Panc1 (cell line): ENCODE results near the gene CORO2A. TPM values are rescaled to one million over a fixed set of nuclear protein-coding genes. Genes with fewer than 3 reads are reported as not detected.

Experiments used
- ATAC-seq: fragments of 200-7000 bp; cut with Tn5 transposase; 2 replicates; pipeline ENCODE4 v1.9.1; 2020; ENCODE audit warnings: mild to moderate bottlenecking, moderate library complexity
- BruUV-seq: library from RNA; stranded (reverse); fragments of 400-500 nt; replicated peaks from 2 replicates; lab custom pipeline; 2021; lab: Mats Ljungman, UMichigan
- CTCF ChIA-PET: fragments of 300-600 bp; sonication (Branson Sonifier 250); formaldehyde crosslinking; loops from one replicate; lab custom pipeline; 2022; ENCODE audit warnings: antibody characterized with exemption; lab: Charles Lee
- POLR2A ChIA-PET: fragments of 300-600 bp; sonication (Branson Sonifier 250); formaldehyde crosslinking; loops from one replicate; lab custom pipeline; 2022; ENCODE audit warnings: antibody characterized with exemption; lab: Charles Lee
- DNase-seq: peaks from one replicate; pipeline ENCODE4 v3.0.0-alpha.2; 2010; ENCODE audit warnings: low read depth, low spot score
- H3K27ac ChIP-seq: 2 replicates; pipeline ENCODE4 v1.5.1; 2011; ENCODE audit warnings: mild to moderate bottlenecking, low read length, inconsistent platforms
- H3K27me3 ChIP-seq: fragments of 200-500 bp; sonication (Bioruptor generic); 2 replicates; pipeline ENCODE4 v1.6.0; 2014; ENCODE audit warnings: low read length, inconsistent platforms; ENCODE audit not compliant: control insufficient read depth, insufficient read depth
- H3K36me3 ChIP-seq: fragments of 200-500 bp; sonication (Bioruptor generic); 2 replicates; pipeline ENCODE4 v1.5.1; 2014; ENCODE audit warnings: inconsistent platforms, mild to moderate bottlenecking, low read length, moderate library complexity; ENCODE audit not compliant: control insufficient read depth, insufficient read depth
- H3K4me1 ChIP-seq: 2 replicates; pipeline ENCODE4 v1.5.1; 2011; ENCODE audit warnings: inconsistent platforms, mild to moderate bottlenecking, low read length, moderate library complexity; ENCODE audit not compliant: control insufficient read depth, insufficient read depth
- H3K4me3 ChIP-seq, 2 experiments: 2 replicates each; pipeline ENCODE4 v1.5.1; 2011 to 2012; ENCODE audit warnings: low read depth in 2 of 2, low read length in 2 of 2, mild to moderate bottlenecking in 2 of 2, inconsistent platforms in 1 of 2, moderate library complexity in 1 of 2
- H3K9me3 ChIP-seq: fragments of 200-500 bp; sonication (Bioruptor generic); 2 replicates; pipeline ENCODE4 v1.5.1; 2014; ENCODE audit warnings: low read depth, mild to moderate bottlenecking, inconsistent platforms, low read length, moderate library complexity; ENCODE audit not compliant: control insufficient read depth, insufficient read depth
- POLR2AphosphoS5 ChIP-seq: IDR thresholded peaks from 2 replicates; pipeline ENCODE4 v1.6.1; 2012; ENCODE audit warnings: mild to moderate bottlenecking, low read depth, low read length, moderate library complexity
- SIN3A ChIP-seq: IDR thresholded peaks from 2 replicates; pipeline ENCODE4 v1.6.1; 2012; ENCODE audit warnings: low read depth, mild to moderate bottlenecking, low read length, moderate library complexity, borderline replicate concordance; ENCODE audit not compliant: insufficient read depth
- TCF7L2 ChIP-seq: IDR thresholded peaks from 2 replicates; pipeline ENCODE4 v1.6.1; 2011; ENCODE audit warnings: mild to moderate bottlenecking, low read depth, low read length, inconsistent platforms
- in situ Hi-C: cut with HindIII; loops from 2 replicates; pipeline ENCODE4 v1.10.0; 2016; ENCODE audit warnings: low sequenced_read_pairs, low pct_unique_long_range_greater_than_20kb
- intact Hi-C: fragments of 100-400 bp; cut with micrococcal nuclease; formaldehyde crosslinking; loops from one replicate; pipeline ENCODE4 v1.10.0; 2022; ENCODE audit not compliant: unreplicated experiment
- total RNA-seq: library from RNA; stranded (reverse); gene quantifications from one replicate; pipeline ENCODE4 v1.2.1, GENCODE V29; 2021; ENCODE audit not compliant: unreplicated experiment
- TF ChIP-seq, protein P1 (sequence below): fragments of 450-650 bp; IDR thresholded peaks from 2 replicates; pipeline ENCODE4 v1.5.1; 2017; ENCODE audit warnings: mild to moderate bottlenecking
- TF ChIP-seq, protein P2 (sequence below), 2 experiments: IDR thresholded peaks; 2 replicates each; pipeline ENCODE4 v1.6.1; 2011 to 2012; ENCODE audit warnings: low read depth in 2 of 2, control low read depth in 1 of 2, low read length in 1 of 2, mild to moderate bottlenecking in 1 of 2, moderate library complexity in 1 of 2; ENCODE audit not compliant: insufficient read depth in 1 of 2

CORO2A gene
- total RNA-seq, 1 experiment from 2014 or later = 2.0 TPM

DNA sequence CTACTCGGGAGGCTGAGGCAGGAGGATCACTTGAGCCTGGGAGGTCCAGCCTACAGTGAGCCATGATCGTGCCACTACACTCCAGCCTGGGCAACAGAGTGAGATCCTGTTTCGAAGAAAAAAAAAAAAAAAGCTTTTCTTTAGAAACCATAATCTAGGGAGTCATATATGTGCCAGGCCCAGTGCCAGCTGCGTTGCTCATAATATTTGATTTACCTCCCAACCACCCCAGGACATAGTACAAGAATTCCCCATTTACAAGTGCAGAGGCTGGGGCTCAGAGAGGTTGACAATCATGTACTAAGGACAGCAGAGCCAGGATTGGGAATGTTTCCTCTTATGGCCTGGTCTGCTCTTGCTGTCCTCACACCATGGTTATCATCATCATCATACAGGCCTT, 48.4 kb downstream of the CORO2A start:
- in situ Hi-C loops (no loop called here), intact Hi-C loops (no loop called here)
- DNase-seq (no peak), ATAC-seq (no peak)
- POLR2A ChIA-PET = no interaction called here
- Histone ChIP-seq H3K27ac (no peak overlapping the region), H3K36me3 (no peaks in the 10 kb centered on the region), H3K4me3 (no peak overlapping the region), H3K4me1 (no peaks in the 10 kb centered on the region), H3K9me3 (no peaks in the 10 kb centered on the region), H3K27me3 (no peaks in the 10 kb centered on the region)
- CTCF ChIA-PET = no interaction called here
- TF ChIP-seq, protein P1, sequence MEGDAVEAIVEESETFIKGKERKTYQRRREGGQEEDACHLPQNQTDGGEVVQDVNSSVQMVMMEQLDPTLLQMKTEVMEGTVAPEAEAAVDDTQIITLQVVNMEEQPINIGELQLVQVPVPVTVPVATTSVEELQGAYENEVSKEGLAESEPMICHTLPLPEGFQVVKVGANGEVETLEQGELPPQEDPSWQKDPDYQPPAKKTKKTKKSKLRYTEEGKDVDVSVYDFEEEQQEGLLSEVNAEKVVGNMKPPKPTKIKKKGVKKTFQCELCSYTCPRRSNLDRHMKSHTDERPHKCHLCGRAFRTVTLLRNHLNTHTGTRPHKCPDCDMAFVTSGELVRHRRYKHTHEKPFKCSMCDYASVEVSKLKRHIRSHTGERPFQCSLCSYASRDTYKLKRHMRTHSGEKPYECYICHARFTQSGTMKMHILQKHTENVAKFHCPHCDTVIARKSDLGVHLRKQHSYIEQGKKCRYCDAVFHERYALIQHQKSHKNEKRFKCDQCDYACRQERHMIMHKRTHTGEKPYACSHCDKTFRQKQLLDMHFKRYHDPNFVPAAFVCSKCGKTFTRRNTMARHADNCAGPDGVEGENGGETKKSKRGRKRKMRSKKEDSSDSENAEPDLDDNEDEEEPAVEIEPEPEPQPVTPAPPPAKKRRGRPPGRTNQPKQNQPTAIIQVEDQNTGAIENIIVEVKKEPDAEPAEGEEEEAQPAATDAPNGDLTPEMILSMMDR = no peak
- TF ChIP-seq POLR2AphosphoS5 = no peak
- no TSS peak for BruUV-seq

DNA sequence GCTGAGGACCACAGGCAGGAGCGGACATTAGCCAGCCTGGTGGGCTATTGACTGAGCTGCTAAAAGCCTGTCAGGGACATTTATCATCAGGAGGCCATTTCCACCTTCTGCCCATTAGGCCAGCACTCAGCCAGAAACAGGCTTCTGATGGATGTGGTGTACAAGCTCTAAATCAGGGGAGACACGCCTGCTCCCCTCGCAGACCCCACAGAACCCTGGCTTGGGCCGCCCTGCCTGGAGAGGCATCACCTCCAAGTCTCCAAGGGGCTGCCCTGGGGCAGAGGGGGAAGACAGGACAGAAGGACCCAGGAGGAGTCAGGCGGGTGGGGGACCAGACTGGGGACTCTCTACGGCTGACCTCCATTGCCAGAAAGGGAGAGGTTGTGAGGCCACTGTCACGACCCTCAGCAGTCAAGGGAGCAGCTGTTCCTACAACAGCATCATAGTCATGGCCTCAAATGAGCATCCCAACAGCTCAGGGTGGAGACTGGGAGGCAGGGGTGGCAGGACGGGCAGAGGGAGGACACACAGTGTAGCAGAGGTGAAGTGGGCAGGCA, 49.4 kb downstream of the CORO2A start:
- H3K4me1 ChIP-seq = no peaks in the 10 kb centered on the region
- no peak for ATAC-seq
- in situ Hi-C loops (no loop called here), intact Hi-C loops (no loop called here)
- POLR2A ChIA-PET = no interaction called here
- no peaks in the 10 kb centered on the region for H3K27me3 ChIP-seq
- H3K27ac ChIP-seq = no peak overlapping the region
- TF ChIP-seq POLR2AphosphoS5 (no peak), TCF7L2 (no peak), SIN3A (no peak)
- TF ChIP-seq, protein P2, sequence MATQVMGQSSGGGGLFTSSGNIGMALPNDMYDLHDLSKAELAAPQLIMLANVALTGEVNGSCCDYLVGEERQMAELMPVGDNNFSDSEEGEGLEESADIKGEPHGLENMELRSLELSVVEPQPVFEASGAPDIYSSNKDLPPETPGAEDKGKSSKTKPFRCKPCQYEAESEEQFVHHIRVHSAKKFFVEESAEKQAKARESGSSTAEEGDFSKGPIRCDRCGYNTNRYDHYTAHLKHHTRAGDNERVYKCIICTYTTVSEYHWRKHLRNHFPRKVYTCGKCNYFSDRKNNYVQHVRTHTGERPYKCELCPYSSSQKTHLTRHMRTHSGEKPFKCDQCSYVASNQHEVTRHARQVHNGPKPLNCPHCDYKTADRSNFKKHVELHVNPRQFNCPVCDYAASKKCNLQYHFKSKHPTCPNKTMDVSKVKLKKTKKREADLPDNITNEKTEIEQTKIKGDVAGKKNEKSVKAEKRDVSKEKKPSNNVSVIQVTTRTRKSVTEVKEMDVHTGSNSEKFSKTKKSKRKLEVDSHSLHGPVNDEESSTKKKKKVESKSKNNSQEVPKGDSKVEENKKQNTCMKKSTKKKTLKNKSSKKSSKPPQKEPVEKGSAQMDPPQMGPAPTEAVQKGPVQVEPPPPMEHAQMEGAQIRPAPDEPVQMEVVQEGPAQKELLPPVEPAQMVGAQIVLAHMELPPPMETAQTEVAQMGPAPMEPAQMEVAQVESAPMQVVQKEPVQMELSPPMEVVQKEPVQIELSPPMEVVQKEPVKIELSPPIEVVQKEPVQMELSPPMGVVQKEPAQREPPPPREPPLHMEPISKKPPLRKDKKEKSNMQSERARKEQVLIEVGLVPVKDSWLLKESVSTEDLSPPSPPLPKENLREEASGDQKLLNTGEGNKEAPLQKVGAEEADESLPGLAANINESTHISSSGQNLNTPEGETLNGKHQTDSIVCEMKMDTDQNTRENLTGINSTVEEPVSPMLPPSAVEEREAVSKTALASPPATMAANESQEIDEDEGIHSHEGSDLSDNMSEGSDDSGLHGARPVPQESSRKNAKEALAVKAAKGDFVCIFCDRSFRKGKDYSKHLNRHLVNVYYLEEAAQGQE (IDR thresholded peaks at IDR 0.05; ENCODE audit: insufficient read depth in 1 of 2, low read depth in 2 of 2, low read length in 1 of 2) = no peak
- TF ChIP-seq, protein P1 = no peak
- CTCF ChIA-PET = no interaction called here
- H3K36me3 ChIP-seq = no peaks in the 10 kb centered on the region
- H3K9me3 ChIP-seq = no peaks in the 10 kb centered on the region
- no TSS peak for BruUV-seq
- H3K4me3 ChIP-seq = no peak overlapping the region
- no peak for DNase-seq
